Vagina (tissue), 2 donors: ENCODE measurements around the gene PRAMEF17.
"Not testable (repeated sequence)": the region's sequence is repeated elsewhere in the genome, so short reads cannot be mapped to it uniquely, and the experiment has no call there.

Experiments used
- CTCF ChIP-seq, 3 experiments: fragments of 450-650 bp in 2 of 3; fragments of 200-600 bp in 1 of 3; sonication (generic) in 1 of 3; IDR thresholded peaks; one replicate each; pipeline ENCODE4 v1.5.1; 2017 to 2019; ENCODE audit warnings: antibody characterized with exemption in 3 of 3, mild to moderate bottlenecking in 2 of 3, moderate library complexity in 2 of 3
- POLR2A ChIP-seq, 2 donors: fragments of 450-650 bp; IDR thresholded peaks; one replicate each; pipeline ENCODE4 v1.6.1; 2017; ENCODE audit warnings: antibody characterized with exemption in 2 of 2, mild to moderate bottlenecking in 2 of 2, moderate library complexity in 2 of 2

- not testable (repeated sequence) for TF ChIP-seq CTCF, POLR2A (IDR thresholded peaks at IDR 0.05)
These were observed at the start of gene PRAMEF17 for GRCh38 chr1:13389332-13389731.
